HepG2 (cell line): ENCODE results near the gene TTC28. TPM values are rescaled to one million over a fixed set of nuclear protein-coding genes. Genes with fewer than 3 reads are reported as not detected.

Experiments used
- ATAC-seq: fragments of 200-7000 bp; cut with Tn5 transposase; 3 replicates; pipeline ENCODE4 v1.9.1; 2020; ENCODE audit warnings: mild to moderate bottlenecking, moderate library complexity
- BruUV-seq: library from RNA; stranded (reverse); fragments of 400-500 nt; replicated peaks from 2 replicates; lab custom pipeline; 2021; lab: Mats Ljungman, UMichigan
- CTCF ChIA-PET: fragments of 300-600 bp; formaldehyde crosslinking; extraction: SDS; loops from one replicate; lab custom pipeline; 2021; ENCODE audit warnings: low total read pairs, inconsistent platforms, low intra/inter-chr PET ratio; lab: Yijun Ruan, JAX
- POLR2A ChIA-PET: fragments of 350-600 bp; sonication (Branson Sonifier 250); formaldehyde crosslinking; loops from one replicate; lab custom pipeline; 2020; ENCODE audit warnings: antibody characterized with exemption, inconsistent platforms; lab: Yijun Ruan, JAX
- DNase-seq: peaks from one replicate; pipeline ENCODE4 v3.0.0-alpha.2; 2015; ENCODE audit warnings: low spot score
- FAIRE-seq: peaks from 3 replicates; lab custom pipeline; 2011; peaks lifted over from hg19 to GRCh38; lab: Jason Lieb, UNC
- H2AFZ ChIP-seq: one replicate; pipeline ENCODE4 v1.6.1; 2011; ENCODE audit warnings: low read length, inconsistent platforms
- H3K27ac ChIP-seq: fragments of 300-600 bp; 3 replicates; pipeline ENCODE4 v1.8.0; 2011; ENCODE audit warnings: mixed run types, mild to moderate bottlenecking, mixed read lengths, low read length, inconsistent platforms; ENCODE audit not compliant: insufficient read depth; ENCODE audit errors: extremely low read length
- H3K27me3 ChIP-seq, 2 experiments: fragments of 200-600 bp in 1 of 2; 2 replicates in 1 of 2; 3 replicates in 1 of 2; pipeline versions ENCODE4 v1.6.0 to v1.8.0; 2011; ENCODE audit warnings: low read length in 2 of 2, mild to moderate bottlenecking in 2 of 2, moderate library complexity in 2 of 2, inconsistent platforms in 1 of 2; ENCODE audit not compliant: insufficient read depth in 2 of 2, control insufficient read depth in 1 of 2
- H3K36me3 ChIP-seq, 2 experiments: fragments of 200-600 bp in 1 of 2; replicated peaks in 1 of 2; 2 replicates in 1 of 2; 3 replicates in 1 of 2; pipeline versions ENCODE4 v1.5.1 to v1.8.0; 2011; ENCODE audit warnings: low read length in 2 of 2, inconsistent platforms in 1 of 2; ENCODE audit not compliant: insufficient read depth in 2 of 2, control insufficient read depth in 1 of 2
- H3K4me1 ChIP-seq: 2 replicates; pipeline ENCODE4 v1.5.1; 2012; ENCODE audit warnings: low read length, inconsistent platforms; ENCODE audit not compliant: insufficient read depth
- H3K4me2 ChIP-seq: 2 replicates; pipeline ENCODE4 v1.6.0; 2011; ENCODE audit warnings: low read depth, low read length, inconsistent platforms
- H3K4me3 ChIP-seq, 3 experiments: fragments of 200-600 bp in 1 of 3; sonication (generic), shearing (Covaris generic) in 1 of 3; replicated peaks in 1 of 3; 2 replicates each; pipeline ENCODE4 v1.5.1; 2011 to 2016; ENCODE audit warnings: low read length in 3 of 3, inconsistent platforms in 2 of 3, low read depth in 2 of 3, mild to moderate bottlenecking in 2 of 3, control low read depth in 1 of 3, mixed read lengths in 1 of 3; ENCODE audit not compliant: insufficient read depth in 1 of 3
- H3K79me2 ChIP-seq: one replicate; pipeline ENCODE4 v1.6.1; 2011; ENCODE audit warnings: low read length, inconsistent platforms; ENCODE audit not compliant: insufficient read depth
- H3K9ac ChIP-seq: 2 replicates; pipeline ENCODE4 v1.6.0; 2011; ENCODE audit warnings: mild to moderate bottlenecking, low read depth, low read length, inconsistent platforms; ENCODE audit not compliant: insufficient read depth
- H3K9me3 ChIP-seq: 2 replicates; pipeline ENCODE4 v1.5.1; 2012; ENCODE audit warnings: mild to moderate bottlenecking, low read length
- H4K20me1 ChIP-seq: 2 replicates; pipeline ENCODE4 v1.6.0; 2011; ENCODE audit warnings: inconsistent platforms, mild to moderate bottlenecking, low read length, moderate library complexity; ENCODE audit not compliant: insufficient read depth
- CCAR2 ChIP-seq: fragments of 200-400 bp; formaldehyde crosslinking; optimal IDR thresholded peaks from 2 replicates; pipeline ENCODE3; 2018; ENCODE audit warnings: low read depth, mild to moderate bottlenecking, low read length, moderate library complexity
- E2F5 ChIP-seq: sonication (generic); formaldehyde crosslinking; conservative IDR thresholded peaks from 2 replicates; pipeline ENCODE4 v1.4.0; 2020; ENCODE audit warnings: missing genetic modification reagents
- FOXP1 ChIP-seq, 2 experiments: fragments of 450-650 bp in 1 of 2; IDR thresholded peaks; 2 replicates each; pipeline ENCODE4 v1.6.1; 2017 to 2018; ENCODE audit warnings: antibody characterized with exemption in 1 of 2
- MTA1 ChIP-seq: sonication (generic); formaldehyde crosslinking; IDR thresholded peaks from 2 replicates; pipeline ENCODE4 v1.4.0; 2020; ENCODE audit warnings: missing genetic modification reagents, mild to moderate bottlenecking, borderline replicate concordance
- NFKB2 ChIP-seq: sonication (generic); formaldehyde crosslinking; IDR thresholded peaks from 2 replicates; pipeline ENCODE4 v1.4.0; 2020; ENCODE audit warnings: missing genetic modification reagents, borderline replicate concordance
- POLR2AphosphoS2 ChIP-seq: IDR thresholded peaks from 2 replicates; pipeline ENCODE4 v1.6.1; 2011; ENCODE audit warnings: low read depth, low read length, improper control_type of control experiment
- RARA ChIP-seq: IDR thresholded peaks from 2 replicates; pipeline ENCODE4 v1.6.1; 2016; ENCODE audit warnings: missing genetic modification reagents, missing compliant biosample characterization
- SMAD9 ChIP-seq: sonication (generic); formaldehyde crosslinking; IDR thresholded peaks from 2 replicates; pipeline ENCODE4 v1.5.1; 2020; ENCODE audit warnings: mild to moderate bottlenecking, missing genetic modification reagents
- SUZ12 ChIP-seq: fragments of 150-350 bp; IDR thresholded peaks from 2 replicates; pipeline ENCODE4 v1.6.1; 2014; ENCODE audit warnings: low read depth, low read length
- U2AF2 ChIP-seq: fragments of 200-400 bp; formaldehyde crosslinking; IDR thresholded peaks from 2 replicates; pipeline ENCODE4 v1.6.1; 2017; ENCODE audit warnings: low read depth, mild to moderate bottlenecking, low read length
- ZBTB37 ChIP-seq: sonication (generic); formaldehyde crosslinking; IDR thresholded peaks from 2 replicates; pipeline ENCODE4 v1.4.0; 2020; ENCODE audit warnings: mild to moderate bottlenecking, missing genetic modification reagents
- ZNF160 ChIP-seq: sonication (generic); formaldehyde crosslinking; IDR thresholded peaks from 2 replicates; pipeline ENCODE4 v1.8.0; 2022; ENCODE audit warnings: mild to moderate bottlenecking, inconsistent platforms, missing genetic modification reagents
- ZNF251 ChIP-seq: sonication (generic); formaldehyde crosslinking; IDR thresholded peaks from 2 replicates; pipeline ENCODE4 v1.9.0; 2021; ENCODE audit warnings: mild to moderate bottlenecking, missing genetic modification reagents
- WGBS: methylation state at CpG from one replicate; pipeline ENCODE4 v1.1.6; 2017; ENCODE audit warnings: low lambda C conversion rate; 5-methylcytosine and 5-hydroxymethylcytosine counted together
- in situ Hi-C: cut with HindIII; loops from 2 replicates; pipeline ENCODE4 v1.10.0; 2017; ENCODE audit warnings: low pct_unique_long_range_greater_than_20kb; ENCODE audit not compliant: extremely low pct_ligation_motif_present
- intact Hi-C: fragments of 100-400 bp; cut with micrococcal nuclease; formaldehyde crosslinking; loops from one replicate; pipeline ENCODE4 v1.10.0; 2022; ENCODE audit not compliant: unreplicated experiment
- polyA plus RNA-seq, 8 experiments: library from polyadenylated mRNA; depleted of rRNA in 3 of 8; stranded (reverse) in 7 of 8; unstranded in 1 of 8; fragments of >200 nt; fragmentation: Illumina TruSeq in 4 of 8; extraction: Trizol in 4 of 8; gene quantifications; 2 replicates each; pipeline versions ENCODE4 v1.2.1 to v1.2.3, GENCODE V29; 2011 to 2016; ENCODE audit warnings: low read depth in 4 of 8, missing spikeins in 1 of 8, mixed read lengths in 1 of 8; ENCODE audit not compliant: insufficient read depth in 1 of 8
- total RNA-seq, 5 experiments: library from RNA; depleted of rRNA; stranded (reverse); fragments of >200 nt; fragmentation: Illumina TruSeq; extraction: Trizol; gene quantifications; 2 replicates each; pipeline ENCODE4 v1.2.3, GENCODE V29; 2016; ENCODE audit warnings: low read depth in 1 of 5
- TF ChIP-seq, protein P1 (sequence below): sonication (generic); formaldehyde crosslinking; IDR thresholded peaks from 2 replicates; pipeline ENCODE4 v1.5.0; 2020; ENCODE audit warnings: missing genetic modification reagents
- TF ChIP-seq, protein P2 (sequence below): sonication (generic); formaldehyde crosslinking; IDR thresholded peaks from 2 replicates; pipeline ENCODE4 v1.8.0; 2022; ENCODE audit warnings: mild to moderate bottlenecking, missing genetic modification reagents
- TF ChIP-seq, protein P3 (sequence below): fragments of 450-650 bp; IDR thresholded peaks from 2 replicates; pipeline ENCODE4 v1.6.1; 2017; ENCODE audit warnings: mild to moderate bottlenecking
- TF ChIP-seq, protein P4 (sequence below): sonication (generic); formaldehyde crosslinking; IDR thresholded peaks from 2 replicates; pipeline ENCODE4 v1.8.0; 2022; ENCODE audit warnings: mild to moderate bottlenecking, missing genetic modification reagents; ENCODE audit not compliant: insufficient replicate concordance

TTC28 gene
- total and polyA plus RNA-seq, 2 of the 13 experiments (the other 11 are each of a cell fraction or from before 2014, with no cell fraction given) = 4.2 to 13.1 TPM

- BruUV-seq = no TSS peak
- H3K4me2 ChIP-seq = no peak overlapping the region
- no peaks in the 10 kb centered on the region for H3K79me2 ChIP-seq
- peaks cover 6 to 17% of the 10 kb centered on the region in 2 experiments; a peak in 3 of 5 replicates for H3K36me3 ChIP-seq
- no peak overlapping the region for H2AFZ ChIP-seq
- H3K27ac ChIP-seq = no peak overlapping the region
- FAIRE-seq (no peak), ATAC-seq (peak; percentile 31; the same call in 2 of the 3 replicates), DNase-seq (no peak)
- H3K9ac ChIP-seq = no peak overlapping the region
- 77% methylated on average over 7 of the region's 7 CpGs for WGBS
- H3K9me3 ChIP-seq = no peaks in the 10 kb centered on the region
- H4K20me1 ChIP-seq = no peaks in the 10 kb centered on the region
- POLR2A ChIA-PET = no interaction called here
- CTCF ChIA-PET = no interaction called here
- H3K27me3 ChIP-seq = no peaks in the 10 kb centered on the region
- intact Hi-C loops = no loop called here
- in situ Hi-C loops = no loop called here
- H3K4me3 ChIP-seq = no peak overlapping the region
- peaks cover 16% of the 10 kb centered on the region for H3K4me1 ChIP-seq
- no peak for TF ChIP-seq NFKB2
- TF ChIP-seq SUZ12 = no peak
- TF ChIP-seq, protein P1, sequence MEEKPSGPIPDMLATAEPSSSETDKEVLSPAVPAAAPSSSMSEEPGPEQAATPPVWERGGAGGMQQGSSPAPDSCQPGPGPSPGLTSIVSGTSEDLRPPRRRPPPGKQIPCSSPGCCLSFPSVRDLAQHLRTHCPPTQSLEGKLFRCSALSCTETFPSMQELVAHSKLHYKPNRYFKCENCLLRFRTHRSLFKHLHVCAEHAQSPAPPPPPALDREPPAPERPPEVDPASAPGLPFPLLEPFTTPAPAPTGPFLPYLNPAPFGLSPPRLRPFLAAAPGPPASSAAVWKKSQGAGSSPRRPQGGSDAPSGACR (CRISPR knock-in tag) = no peak
- TF ChIP-seq MTA1 (CRISPR knock-in tag) = no peak
- TF ChIP-seq, protein P2, sequence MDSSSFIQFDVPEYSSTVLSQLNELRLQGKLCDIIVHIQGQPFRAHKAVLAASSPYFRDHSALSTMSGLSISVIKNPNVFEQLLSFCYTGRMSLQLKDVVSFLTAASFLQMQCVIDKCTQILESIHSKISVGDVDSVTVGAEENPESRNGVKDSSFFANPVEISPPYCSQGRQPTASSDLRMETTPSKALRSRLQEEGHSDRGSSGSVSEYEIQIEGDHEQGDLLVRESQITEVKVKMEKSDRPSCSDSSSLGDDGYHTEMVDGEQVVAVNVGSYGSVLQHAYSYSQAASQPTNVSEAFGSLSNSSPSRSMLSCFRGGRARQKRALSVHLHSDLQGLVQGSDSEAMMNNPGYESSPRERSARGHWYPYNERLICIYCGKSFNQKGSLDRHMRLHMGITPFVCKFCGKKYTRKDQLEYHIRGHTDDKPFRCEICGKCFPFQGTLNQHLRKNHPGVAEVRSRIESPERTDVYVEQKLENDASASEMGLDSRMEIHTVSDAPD (CRISPR knock-in tag) = no peak
- TF ChIP-seq FOXP1 (IDR thresholded peaks at IDR 0.05) = no peak
- TF ChIP-seq FOXP1 (CRISPR knock-in tag; IDR thresholded peaks at IDR 0.05) = no peak
- no peak for TF ChIP-seq CCAR2
- TF ChIP-seq SMAD9 (CRISPR knock-in tag) = no peak
- TF ChIP-seq RARA (CRISPR knock-in tag) = no peak
- TF ChIP-seq POLR2AphosphoS2 = no peak
- TF ChIP-seq ZBTB37 (CRISPR knock-in tag) = no peak
- TF ChIP-seq ZNF160 (CRISPR knock-in tag) = no peak
- TF ChIP-seq ZNF251 (CRISPR knock-in tag) = no peak
- TF ChIP-seq E2F5 (CRISPR knock-in tag) = no peak
- TF ChIP-seq, protein P3, sequence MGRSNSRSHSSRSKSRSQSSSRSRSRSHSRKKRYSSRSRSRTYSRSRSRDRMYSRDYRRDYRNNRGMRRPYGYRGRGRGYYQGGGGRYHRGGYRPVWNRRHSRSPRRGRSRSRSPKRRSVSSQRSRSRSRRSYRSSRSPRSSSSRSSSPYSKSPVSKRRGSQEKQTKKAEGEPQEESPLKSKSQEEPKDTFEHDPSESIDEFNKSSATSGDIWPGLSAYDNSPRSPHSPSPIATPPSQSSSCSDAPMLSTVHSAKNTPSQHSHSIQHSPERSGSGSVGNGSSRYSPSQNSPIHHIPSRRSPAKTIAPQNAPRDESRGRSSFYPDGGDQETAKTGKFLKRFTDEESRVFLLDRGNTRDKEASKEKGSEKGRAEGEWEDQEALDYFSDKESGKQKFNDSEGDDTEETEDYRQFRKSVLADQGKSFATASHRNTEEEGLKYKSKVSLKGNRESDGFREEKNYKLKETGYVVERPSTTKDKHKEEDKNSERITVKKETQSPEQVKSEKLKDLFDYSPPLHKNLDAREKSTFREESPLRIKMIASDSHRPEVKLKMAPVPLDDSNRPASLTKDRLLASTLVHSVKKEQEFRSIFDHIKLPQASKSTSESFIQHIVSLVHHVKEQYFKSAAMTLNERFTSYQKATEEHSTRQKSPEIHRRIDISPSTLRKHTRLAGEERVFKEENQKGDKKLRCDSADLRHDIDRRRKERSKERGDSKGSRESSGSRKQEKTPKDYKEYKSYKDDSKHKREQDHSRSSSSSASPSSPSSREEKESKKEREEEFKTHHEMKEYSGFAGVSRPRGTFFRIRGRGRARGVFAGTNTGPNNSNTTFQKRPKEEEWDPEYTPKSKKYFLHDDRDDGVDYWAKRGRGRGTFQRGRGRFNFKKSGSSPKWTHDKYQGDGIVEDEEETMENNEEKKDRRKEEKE = no peak
- TF ChIP-seq, protein P4, sequence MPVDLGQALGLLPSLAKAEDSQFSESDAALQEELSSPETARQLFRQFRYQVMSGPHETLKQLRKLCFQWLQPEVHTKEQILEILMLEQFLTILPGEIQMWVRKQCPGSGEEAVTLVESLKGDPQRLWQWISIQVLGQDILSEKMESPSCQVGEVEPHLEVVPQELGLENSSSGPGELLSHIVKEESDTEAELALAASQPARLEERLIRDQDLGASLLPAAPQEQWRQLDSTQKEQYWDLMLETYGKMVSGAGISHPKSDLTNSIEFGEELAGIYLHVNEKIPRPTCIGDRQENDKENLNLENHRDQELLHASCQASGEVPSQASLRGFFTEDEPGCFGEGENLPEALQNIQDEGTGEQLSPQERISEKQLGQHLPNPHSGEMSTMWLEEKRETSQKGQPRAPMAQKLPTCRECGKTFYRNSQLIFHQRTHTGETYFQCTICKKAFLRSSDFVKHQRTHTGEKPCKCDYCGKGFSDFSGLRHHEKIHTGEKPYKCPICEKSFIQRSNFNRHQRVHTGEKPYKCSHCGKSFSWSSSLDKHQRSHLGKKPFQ (CRISPR knock-in tag) = no peak
- no peak for TF ChIP-seq U2AF2
Measured at GRCh38 chr22:28025333-28025732, 654.3 kb downstream of the TTC28 start.
